Stimulated activated CD8-positive, alpha-beta memory T cell treated with anti-CD3 and anti-CD28 coated beads, Interleukin-12 subunit alpha, Interleukin-12 subunit beta, amount 100 ng/mL, for 1 hour (primary cell): ENCODE data around the gene ANKRD13D.
"Not testable (repeated sequence)": the region's sequence is repeated elsewhere in the genome, so short reads cannot be mapped to it uniquely, and the experiment has no call there.

Experiments
- DNase-seq: peaks from one replicate; pipeline ENCODE4 v3.0.0-alpha.2; 2020; ENCODE audit warnings: low read depth

Gene ANKRD13D

DNA sequence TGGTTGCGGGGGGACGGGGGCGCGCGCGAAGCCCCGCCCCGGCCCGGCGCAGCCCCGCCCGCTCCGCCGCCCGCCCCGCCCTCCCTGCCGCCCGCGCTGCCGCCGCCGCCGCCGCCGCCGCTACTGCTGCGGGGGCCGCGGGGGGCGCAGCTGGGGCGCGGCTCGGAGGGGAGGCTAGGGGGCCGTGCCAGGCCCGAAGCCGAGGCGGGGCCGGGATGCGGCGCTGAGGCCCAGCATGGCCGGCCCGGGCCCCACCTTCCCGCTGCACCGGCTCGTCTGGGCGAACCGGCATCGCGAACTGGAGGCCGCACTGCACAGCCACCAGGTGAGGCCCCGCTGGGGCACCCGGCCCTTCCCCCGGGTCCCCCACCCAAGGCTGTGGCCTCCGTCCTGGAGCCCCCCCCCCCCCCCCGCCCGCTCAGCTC lies at the start of gene ANKRD13D:
ANKRD13D (plus strand) TSS at position 78 of the 425 bp plus-strand sequence; CDS start at position 236, 158 bp downstream.
- no peak for DNase-seq

DNA sequence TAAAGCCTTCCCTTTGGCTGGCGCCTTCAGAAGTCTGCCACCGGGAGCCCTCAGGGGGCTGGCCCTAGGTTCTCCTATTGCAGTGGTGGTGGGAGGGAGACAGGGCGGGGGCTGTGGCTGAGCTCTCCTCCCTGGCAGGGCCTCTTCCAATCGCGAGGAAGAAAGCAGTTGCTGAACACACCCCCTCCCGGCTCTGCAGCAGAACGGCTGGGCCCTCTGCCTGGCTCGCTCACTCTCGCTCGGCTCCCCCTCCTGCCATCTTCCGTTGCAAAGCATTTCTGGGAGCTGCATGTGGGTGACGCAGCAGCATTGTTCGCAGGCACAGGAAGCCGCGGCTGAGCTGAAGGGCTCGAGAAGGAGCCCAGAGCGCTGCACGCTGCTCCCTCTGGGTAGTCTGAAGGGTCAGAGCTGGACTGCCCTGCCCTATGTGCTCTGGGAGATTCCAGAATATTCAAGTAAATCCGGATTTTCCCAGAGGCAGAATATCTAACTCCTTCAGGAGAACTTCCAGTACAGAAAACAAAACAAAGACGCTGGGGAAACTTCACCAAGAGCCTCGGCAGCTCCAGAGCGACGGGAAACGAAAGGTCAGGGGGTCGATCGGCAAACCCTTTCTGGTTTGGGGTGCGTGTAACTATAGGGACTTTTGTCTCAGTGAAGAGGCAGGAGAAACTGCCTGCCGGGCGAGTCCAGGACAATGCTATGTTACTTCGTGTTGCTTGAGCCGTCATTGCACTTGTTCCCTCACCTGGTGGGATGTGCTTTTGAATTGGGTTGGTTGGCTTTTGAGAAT lies 49.1 kb upstream of the ANKRD13D start:
- peak; percentile 91 for DNase-seq

DNA sequence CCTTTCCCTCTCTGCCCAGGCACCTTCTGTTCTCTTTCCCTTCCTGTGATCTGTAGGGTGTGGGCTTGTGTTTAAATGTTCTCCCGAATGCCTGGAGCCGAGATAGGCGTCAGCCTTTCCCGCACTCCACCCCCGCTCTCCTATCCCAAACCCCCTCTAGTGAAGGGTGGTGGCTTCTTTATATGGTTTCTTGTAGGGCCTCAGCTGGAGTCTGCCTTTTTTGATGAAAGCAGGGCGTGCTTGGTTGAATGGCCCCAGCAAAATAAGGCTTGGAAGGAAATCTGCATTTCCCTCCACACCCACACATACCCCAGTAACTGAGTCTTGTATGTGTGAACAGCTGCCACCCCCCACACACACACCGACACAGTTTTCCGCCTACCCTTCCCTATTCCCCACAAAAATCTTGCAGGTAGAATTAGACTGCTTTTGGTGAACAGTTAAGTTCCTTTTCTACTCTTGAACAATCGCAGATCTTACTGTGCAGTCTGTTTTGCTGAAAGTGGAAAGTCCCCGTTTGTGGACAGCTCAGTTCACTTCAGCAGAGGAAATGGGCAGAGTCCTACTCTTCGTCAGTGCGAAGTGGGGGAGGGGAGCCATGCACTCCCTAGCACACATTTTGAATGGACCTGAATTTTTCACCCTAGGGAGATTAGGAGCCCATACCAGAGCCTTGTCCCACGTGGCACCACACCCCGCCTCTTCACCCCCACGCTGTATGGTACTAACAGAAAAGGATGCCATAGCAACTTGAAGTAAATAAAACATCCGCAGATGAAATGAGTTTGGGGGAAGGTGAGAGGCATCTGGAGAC lies 48.3 kb upstream of the ANKRD13D start:
- DNase-seq: peak; percentile 64

DNA sequence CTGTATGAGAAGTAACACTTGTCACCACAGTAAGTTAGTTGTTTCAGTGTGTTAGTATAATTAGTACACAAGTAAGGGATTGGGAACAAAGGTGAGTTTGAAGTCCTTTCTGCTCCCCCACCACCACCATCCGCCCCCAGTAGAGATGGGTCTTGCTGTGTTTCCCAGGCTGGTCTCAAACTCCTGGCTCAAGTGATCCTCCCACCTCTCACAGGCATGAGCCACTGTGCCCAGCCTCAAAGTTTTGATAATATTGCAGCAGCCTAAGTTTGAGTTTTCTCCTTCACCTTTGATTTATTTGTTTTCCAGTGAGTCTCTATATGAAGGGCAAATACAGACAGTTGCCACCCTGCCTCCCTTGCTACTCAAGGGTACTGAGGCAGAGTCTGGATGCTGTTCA lies 46.6 kb upstream of the ANKRD13D start:
- DNase-seq: no peak

DNA sequence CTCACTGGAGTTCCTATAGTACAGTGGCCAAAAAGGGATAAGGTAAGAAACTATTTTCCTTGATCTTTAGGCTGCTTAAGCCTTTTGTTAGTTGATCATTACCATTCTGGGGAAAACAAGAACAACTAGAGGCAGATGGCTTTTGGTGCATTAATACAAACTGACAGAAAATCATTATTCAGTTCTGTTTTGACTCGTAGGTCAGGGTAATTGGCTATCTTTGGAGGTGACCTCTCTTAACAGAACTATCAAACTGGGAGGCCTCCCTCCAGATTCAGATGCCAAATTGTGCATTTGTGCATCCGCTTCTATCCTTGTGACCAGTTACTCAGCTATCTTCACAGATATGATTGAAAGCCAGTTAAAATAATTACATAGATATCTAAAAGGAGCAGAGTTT lies 46.1 kb upstream of the ANKRD13D start:
- no peak for DNase-seq

DNA sequence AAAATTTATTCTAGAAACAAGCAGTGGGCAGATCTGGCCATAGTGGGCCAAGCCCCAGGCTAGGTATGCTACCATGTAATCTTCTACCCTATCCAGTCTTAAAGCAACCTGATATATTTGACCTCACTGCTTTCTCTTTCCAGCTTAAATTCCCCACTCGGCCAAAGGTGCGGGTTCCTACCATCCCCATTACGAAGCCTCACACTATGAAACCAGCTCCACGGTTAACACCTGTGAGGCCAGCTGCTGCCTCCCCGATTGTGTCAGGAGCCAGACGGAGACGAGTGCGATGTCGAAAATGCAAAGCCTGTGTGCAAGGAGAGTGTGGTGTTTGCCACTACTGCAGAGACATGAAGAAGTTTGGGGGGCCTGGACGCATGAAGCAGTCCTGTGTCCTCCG lies 44.1 kb upstream of the ANKRD13D start:
- DNase-seq: no peak

DNA sequence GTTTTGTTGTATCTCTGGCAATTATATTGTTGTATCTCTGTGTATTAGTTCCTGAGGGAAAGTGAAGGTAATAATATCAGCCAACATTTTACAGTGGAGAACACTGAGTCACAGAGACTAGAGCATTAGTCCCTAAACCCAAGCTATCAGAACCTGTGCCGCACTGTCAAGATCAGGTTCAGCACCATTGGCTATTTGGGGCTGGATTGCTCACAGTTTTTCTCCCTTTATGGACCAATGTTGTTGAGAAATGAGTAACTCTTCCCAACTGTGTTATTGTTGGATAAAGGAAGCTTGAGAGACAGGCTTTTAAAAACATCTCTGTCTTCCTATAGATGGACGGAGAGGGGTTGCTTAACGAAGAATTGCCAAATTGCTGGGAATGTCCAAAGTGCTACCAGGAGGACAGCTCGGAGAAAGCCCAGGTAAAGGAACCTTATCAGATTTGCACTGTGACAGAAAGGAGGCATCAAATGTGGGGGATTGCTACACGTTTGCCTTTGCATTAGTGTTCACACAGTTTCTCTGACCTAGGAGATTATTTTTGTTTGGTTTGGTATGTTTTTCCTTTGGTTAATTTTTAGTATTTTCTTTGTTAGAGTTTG lies 41.1 kb upstream of the ANKRD13D start:
- DNase-seq: no peak

DNA sequence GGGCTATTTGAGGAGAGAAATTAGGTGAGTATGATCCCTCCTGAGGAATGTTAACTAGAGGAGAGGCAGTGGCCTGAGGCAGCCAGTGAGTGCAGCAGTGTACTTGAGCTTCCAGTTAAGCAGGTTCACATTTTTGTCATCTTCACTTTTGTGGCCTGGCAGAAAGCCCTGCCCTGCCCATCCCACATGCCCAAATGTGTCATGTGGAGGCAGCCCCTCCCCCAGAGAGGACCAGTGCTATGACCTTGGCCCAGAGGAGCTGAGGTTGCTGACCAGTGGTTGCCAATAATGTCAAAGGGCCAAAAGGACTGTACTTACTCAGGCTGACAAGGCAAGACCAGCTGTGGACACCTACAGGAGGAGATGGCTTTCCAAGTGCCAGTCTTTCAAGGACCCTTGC lies 40.5 kb upstream of the ANKRD13D start:
- no peak for DNase-seq

DNA sequence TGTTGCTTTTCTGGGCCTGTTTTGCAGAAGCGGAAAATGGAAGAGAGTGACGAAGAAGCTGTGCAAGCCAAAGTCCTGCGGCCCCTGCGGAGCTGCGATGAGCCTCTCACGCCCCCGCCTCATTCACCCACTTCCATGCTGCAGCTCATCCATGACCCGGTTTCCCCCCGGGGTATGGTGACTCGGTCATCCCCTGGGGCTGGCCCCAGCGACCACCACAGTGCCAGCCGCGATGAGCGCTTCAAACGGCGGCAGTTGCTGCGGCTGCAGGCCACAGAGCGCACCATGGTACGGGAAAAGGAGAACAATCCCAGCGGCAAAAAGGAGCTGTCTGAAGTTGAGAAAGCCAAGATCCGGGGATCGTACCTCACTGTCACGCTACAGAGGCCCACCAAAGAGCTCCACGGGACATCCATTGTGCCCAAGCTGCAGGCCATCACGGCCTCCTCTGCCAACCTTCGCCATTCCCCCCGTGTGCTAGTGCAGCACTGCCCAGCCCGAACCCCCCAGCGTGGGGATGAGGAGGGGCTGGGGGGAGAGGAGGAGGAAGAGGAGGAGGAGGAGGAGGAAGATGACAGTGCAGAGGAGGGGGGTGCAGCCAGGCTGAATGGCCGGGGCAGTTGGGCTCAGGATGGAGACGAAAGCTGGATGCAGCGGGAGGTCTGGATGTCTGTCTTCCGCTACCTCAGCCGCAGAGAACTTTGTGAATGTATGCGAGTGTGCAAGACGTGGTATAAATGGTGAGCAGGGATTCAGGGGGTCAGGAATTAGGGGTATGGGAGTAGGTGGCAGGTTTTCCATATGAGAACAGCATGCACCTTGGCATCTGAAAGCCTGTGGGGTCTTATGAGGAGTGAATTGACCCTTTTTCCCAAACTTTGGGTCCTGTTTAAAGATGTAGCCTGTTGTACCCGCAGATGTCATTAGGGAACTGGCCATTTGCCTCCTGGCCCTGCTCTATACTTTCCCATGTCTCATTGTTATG lies 38.8 kb upstream of the ANKRD13D start:
- DNase-seq: no peak

DNA sequence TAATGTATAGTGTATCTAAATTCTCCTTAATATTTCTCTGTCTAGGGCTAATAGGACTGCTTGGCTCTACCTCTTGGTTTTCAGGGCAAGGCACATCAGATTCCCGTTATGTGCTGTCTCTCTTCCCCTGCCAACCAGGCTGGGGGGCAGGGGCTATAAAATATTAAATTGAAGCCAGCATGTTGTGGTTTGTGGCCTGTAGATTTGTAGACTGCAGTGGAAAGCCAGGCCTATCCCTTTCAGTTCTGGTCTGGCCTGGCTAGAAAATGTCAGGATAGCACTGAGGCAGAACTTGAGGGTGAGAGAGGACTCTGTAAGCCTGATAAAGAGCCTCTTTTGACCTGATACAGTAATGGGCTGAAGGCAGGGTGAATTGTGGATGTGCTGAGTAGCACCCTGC lies 37.3 kb upstream of the ANKRD13D start:
- DNase-seq: no peak

DNA sequence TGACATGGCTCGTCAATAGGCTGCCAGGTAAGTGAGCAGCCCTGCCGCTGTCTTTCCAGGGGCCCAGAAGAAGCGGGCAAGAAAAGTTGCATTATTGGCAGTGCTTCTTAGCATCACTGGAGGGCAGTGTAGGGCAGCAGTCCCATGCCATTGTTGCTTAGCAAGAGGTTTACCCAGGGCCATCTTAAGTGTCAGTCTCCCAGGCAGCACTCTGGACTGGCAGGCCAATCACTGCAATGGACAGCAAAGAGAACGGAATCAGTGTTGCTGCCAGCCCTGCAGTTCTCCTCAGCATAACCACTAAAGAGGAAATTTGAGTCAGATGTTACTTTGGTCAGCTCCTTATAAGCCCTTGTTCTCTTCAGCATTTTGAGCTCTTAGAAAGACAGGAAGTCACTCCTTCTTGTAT lies 36.3 kb upstream of the ANKRD13D start:
- DNase-seq: no peak

DNA sequence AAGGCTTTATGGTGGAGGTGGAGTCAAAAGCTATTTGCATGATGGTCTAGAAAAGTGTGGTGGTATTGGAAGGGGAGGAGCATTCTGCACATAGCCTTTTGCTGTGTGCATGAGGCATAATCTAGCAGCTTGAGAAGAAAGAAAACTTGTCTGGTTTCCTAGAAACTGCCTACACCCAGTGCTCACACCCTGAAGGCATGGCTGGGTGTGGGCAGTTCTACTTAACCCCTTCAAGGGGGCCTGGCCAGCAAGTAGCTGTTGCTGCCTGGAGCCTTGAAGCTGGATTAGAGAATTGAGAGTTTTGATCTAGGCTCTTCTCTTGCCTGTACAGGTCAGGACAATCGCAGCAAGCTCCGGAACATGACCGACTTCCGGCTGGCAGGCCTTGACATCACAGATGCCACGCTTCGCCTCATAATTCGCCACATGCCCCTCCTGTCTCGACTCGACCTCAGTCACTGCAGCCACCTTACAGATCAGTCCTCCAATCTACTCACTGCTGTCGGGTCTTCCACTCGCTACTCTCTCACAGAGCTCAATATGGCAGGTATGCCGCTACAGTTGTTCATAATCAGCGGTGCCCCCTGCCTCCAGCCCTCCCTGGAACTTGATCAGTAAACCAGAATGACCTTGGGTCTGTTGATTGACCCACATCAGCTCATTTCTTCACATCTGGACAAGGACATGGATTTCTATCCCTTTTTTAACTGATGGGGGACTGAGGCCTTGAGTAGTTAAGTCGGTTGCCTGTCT lies 35.1 kb upstream of the ANKRD13D start:
- no peak for DNase-seq

DNA sequence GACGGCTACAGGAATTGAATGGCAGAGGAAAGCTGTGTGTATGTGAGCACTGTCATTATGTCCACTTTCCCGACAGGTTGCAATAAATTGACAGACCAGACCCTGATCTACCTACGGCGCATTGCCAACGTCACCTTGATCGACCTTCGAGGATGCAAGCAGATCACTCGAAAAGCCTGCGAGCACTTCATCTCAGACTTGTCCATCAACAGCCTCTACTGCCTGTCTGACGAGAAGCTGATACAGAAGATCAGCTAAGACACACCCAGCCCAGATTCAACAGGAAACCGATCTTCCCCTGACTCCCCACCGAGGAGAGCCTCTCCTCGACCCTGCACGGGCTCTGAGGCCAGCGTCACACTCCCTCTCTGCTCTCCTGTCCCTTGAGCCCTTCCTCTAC lies 34.3 kb upstream of the ANKRD13D start:
- no peak for DNase-seq

DNA sequence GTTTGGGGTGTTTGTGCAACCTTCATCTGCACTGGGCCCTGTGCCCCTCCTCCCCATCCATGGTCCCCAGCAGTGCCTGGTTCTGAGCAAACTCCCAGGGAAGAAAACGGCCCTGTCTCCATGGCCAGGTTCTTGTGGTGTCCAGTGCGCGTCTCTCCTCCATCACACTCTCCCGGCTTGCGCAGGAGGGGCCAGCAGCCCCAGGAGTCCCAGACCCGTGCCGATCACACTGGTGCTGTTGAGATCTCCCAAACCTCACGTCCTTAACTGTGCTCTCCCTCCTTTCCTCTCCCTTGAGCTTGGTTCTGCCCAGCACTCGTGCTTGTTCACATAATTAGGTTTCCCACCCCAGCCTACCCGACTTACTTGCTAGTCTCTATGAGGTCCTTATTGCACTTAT lies 33.8 kb upstream of the ANKRD13D start:
- DNase-seq: no peak

DNA sequence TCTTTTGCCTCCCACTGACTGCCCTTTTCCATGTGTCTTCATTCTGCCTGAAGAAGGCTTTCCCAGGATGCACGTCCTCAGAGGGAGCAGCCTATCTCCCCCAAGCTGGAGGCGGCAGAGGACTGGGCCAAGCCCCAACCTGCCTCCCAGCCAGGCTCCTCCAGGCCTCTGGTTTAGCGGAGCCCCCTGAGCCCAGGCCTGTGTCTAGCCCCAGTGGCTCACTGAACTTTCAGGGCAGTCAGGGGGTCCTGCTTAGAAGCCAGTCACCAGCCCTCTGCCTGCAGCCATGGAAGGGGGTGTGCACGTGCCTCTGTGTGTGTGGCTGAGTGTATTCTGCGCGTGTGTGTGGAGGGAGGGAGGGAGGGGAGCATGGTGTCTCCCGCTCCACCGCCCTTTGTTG lies 33.2 kb upstream of the ANKRD13D start:
- no peak for DNase-seq

DNA sequence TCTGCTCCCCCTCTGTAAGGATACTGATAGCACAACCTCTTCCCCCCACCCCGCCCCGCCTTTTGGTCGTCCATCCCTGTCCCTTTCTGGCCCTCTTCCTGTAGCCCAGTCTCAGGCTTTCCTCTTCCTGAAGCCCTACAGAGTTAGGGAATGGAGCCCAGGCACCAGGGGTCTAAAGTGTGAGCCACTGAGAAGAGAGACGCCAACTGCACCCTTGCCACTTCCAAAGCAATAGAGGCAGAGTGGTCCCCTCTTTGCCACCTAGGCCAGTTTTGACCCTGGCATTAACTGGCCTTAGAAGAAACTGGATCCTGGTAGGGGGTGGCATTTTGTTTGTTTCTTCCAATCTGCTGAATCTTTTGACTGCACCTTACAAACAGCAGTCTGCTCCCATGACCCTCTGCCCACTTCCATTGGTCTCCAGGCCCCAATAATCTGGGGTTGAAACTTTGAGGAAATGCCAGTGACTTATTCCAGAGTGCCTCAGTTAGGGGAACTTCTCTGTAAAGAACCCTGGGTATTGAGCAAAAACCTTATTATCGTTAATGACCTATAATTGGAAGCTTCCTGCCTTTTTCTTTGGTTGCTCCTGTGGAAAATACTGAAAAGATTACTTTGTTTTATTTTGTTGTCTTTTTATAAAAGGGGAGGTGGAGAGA lies 32.5 kb upstream of the ANKRD13D start:
- no peak for DNase-seq

DNA sequence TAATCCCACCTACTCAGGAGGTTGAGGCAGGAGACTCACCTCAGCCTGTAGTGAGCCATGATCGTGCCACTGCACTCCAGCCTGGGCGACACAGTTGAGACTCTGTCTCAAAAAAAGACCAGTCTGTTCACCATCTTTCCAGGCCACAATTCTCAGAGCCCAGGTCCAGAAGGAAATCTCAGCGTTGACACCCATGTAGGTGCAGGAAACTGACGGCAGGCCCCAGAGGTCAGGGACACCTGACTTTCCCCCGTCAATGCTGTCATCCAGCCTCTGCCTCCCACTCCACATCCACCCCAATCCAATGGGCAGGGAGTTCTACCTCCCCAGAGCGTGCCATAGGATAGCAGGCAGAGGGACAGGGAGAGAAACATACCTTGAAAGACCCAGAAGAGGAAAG lies 28.7 kb upstream of the ANKRD13D start:
- DNase-seq: no peak

DNA sequence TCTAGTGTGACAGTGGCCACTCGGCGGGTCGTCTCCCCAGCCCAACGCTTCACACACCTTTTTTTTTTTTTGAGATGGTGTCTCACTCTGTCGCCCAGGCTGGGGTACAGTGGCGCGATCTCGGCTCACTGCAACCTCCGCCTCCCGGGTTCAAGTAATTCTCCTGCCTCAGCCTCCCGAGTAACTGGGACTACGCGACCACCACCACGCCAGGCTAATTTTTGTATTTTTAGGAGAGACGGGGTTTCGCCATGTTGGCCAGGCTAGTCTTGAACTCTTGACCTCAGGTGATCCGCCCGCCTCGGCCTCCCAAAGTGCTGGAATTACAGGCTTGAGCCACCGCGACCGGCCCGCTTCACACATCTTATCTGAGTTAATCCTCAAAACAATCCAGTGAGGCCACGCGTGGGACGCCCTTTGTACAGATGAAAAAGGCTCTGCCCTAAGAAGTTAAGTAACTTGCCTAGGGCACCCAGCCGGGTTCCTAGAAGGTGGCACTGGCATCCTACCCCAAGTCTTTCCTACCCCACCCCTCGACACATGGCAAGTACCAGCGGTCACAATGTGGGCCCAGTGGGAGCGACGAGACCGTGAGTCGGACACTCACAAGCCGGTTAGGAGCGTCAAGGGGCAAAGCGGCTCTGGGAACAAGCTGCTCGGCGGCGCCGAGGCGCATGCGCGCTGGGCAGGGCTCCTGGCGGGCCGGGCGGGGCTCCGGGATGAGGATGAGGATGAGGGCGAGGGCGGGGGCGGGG lies 28.0 kb upstream of the ANKRD13D start:
- DNase-seq: not testable (repeated sequence)

DNA sequence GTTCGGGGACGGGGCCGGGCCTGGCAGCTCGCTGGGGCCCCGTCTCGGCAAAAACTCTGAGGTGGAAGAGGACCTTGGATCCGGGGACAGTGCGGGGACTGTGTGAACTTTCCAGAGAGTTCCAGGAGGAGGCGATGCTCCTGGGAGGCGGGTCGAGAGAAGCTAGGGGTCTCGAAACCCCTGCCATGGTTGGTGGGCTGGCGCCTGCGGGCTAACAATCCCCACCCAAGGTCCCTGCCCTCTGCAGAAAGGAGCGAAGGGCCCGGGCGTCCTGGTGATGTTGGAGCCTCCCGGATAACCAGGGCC lies 27.5 kb upstream of the ANKRD13D start:
- DNase-seq: no peak
